CD4-positive, alpha-beta T cell treated with Interleukin-21 for 1 hour (primary cell): ENCODE results near the gene MT1E.
A peak's percentile ranks its signal among the peaks of the same experiment; 100 is the strongest.
"Not testable (repeated sequence)": the region's sequence is repeated elsewhere in the genome, so short reads cannot be mapped to it uniquely, and the experiment has no call there.

Experiments
- DNase-seq: peaks from one replicate; pipeline ENCODE4 v3.0.0-alpha.2; 2020

The MT1E gene

GRCh38 chr16:56649271-56649670, 23.7 kb downstream of the MT1E start:
- DNase-seq = no peak

- DNase-seq = no peak
Observed at GRCh38 chr16:56649820-56650219, 24.2 kb downstream of the MT1E start.

GRCh38 chr16:56651586-56651985, 26.0 kb downstream of the MT1E start, which contains the start of gene MT1B:
TSS of gene MT1B (plus strand) at chr16:56651886. CDS start at chr16:56651954, 68 bp downstream.
- DNase-seq = no peak

GRCh38 chr16:56652600-56652999, 27.0 kb downstream of the MT1E start:
- no peak for DNase-seq

- no peak for DNase-seq
Observed at GRCh38 chr16:56653218-56653617, 27.6 kb downstream of the MT1E start.

- DNase-seq = peak; percentile 72
Observed at GRCh38 chr16:56657555-56658326, 32.2 kb downstream of the MT1E start, which contains the start of gene MT1F. TSS of gene MT1F (plus strand) at chr16:56657959. CDS start at chr16:56658059, 100 bp downstream.

- DNase-seq = no peak
Observed at GRCh38 chr16:56658327-56658875, 32.8 kb downstream of the MT1E start.

GRCh38 chr16:56662357-56663354, 37.1 kb downstream of the MT1E start:
- peak; percentile 28 for DNase-seq

- DNase-seq = no peak
Observed at GRCh38 chr16:56664506-56664905, 38.9 kb downstream of the MT1E start.

- not testable (repeated sequence) for DNase-seq
Observed at GRCh38 chr16:56665286-56666261, 40.0 kb downstream of the MT1E start.

- no peak for DNase-seq
Observed at GRCh38 chr16:56667581-56668571, 42.3 kb downstream of the MT1E start, which contains the start of gene MT1G. TSS of gene MT1G (minus strand) at chr16:56668065. CDS start at chr16:56667993, 72 bp downstream.

GRCh38 chr16:56669005-56669839, 43.6 kb downstream of the MT1E start, which contains the start of gene MT1H:
TSS of gene MT1H (plus strand) at chr16:56669814. CDS start at chr16:56669885, 71 bp downstream.
- no peak for DNase-seq

GRCh38 chr16:56669840-56670619, 44.4 kb downstream of the MT1E start:
- no peak for DNase-seq

- no peak for DNase-seq
Observed at GRCh38 chr16:56670620-56670934, 45.0 kb downstream of the MT1E start.

GRCh38 chr16:56671691-56672090, 46.1 kb downstream of the MT1E start:
- DNase-seq = not testable (repeated sequence)

- DNase-seq = not testable (repeated sequence)
Observed at GRCh38 chr16:56672171-56672570, 46.6 kb downstream of the MT1E start.

GRCh38 chr16:56672761-56673536, 47.4 kb downstream of the MT1E start:
- DNase-seq = no peak

- peak; percentile 25 for DNase-seq
Observed at GRCh38 chr16:56673921-56674320, 48.3 kb downstream of the MT1E start.
